H9 (cell line): Measurements from ENCODE around the gene CCDC175. TPM values are rescaled to one million over a fixed set of nuclear protein-coding genes. Genes with fewer than 3 reads are reported as not detected.

Experiments used
- DNase-seq: peaks from one replicate; pipeline ENCODE4 v3.0.0-alpha.2; 2017
- H2AFZ ChIP-seq: one replicate; pipeline ENCODE4 v1.6.1; 2013; ENCODE audit warnings: mild to moderate bottlenecking, low read length, control low read depth, moderate library complexity
- H2AK5ac ChIP-seq: 2 replicates; pipeline ENCODE4 v1.6.1; 2013; ENCODE audit warnings: low read length, control low read depth, mixed read lengths; ENCODE audit not compliant: insufficient read length
- H2BK120ac ChIP-seq: one replicate; pipeline ENCODE4 v1.6.1; 2013; ENCODE audit warnings: low read depth, mild to moderate bottlenecking, low read length, control low read depth, inconsistent platforms; ENCODE audit not compliant: poor library complexity, severe bottlenecking
- H2BK12ac ChIP-seq: 2 replicates; pipeline ENCODE4 v1.6.1; 2013; ENCODE audit warnings: low read length, control low read depth, mixed read lengths, low read depth; ENCODE audit not compliant: insufficient read length
- H2BK15ac ChIP-seq: 2 replicates; pipeline ENCODE4 v1.6.1; 2013; ENCODE audit warnings: low read depth, low read length, control low read depth
- H2BK20ac ChIP-seq: one replicate; pipeline ENCODE4 v1.6.1; 2013; ENCODE audit warnings: low read depth, mild to moderate bottlenecking, low read length, control low read depth, inconsistent platforms; ENCODE audit not compliant: poor library complexity, severe bottlenecking
- H2BK5ac ChIP-seq: 2 replicates; pipeline ENCODE4 v1.6.1; 2013; ENCODE audit warnings: low read length, control low read depth, mixed read lengths; ENCODE audit not compliant: insufficient read length
- H3K14ac ChIP-seq: 2 replicates; pipeline ENCODE4 v1.6.1; 2013; ENCODE audit warnings: low read length, control low read depth; ENCODE audit not compliant: insufficient read depth
- H3K18ac ChIP-seq: 2 replicates; pipeline ENCODE4 v1.6.1; 2013; ENCODE audit warnings: low read depth, mild to moderate bottlenecking, mixed read lengths, low read length, control low read depth; ENCODE audit not compliant: insufficient read length
- H3K23ac ChIP-seq: 2 replicates; pipeline ENCODE4 v1.6.1; 2013; ENCODE audit warnings: low read length, control low read depth, mixed read lengths, low read depth; ENCODE audit not compliant: insufficient read length
- H3K23me2 ChIP-seq: 2 replicates; pipeline ENCODE4 v1.6.1; 2013; ENCODE audit warnings: low read depth, mild to moderate bottlenecking, mixed read lengths, low read length, control low read depth; ENCODE audit not compliant: insufficient read length, poor library complexity, severe bottlenecking
- H3K27ac ChIP-seq: 2 replicates; pipeline ENCODE4 v1.5.1; 2013; ENCODE audit warnings: low read length, control low read depth, mixed read lengths, low read depth; ENCODE audit not compliant: insufficient read length
- H3K27me3 ChIP-seq: 2 replicates; pipeline ENCODE4 v1.6.1; 2013; ENCODE audit warnings: low read length, control low read depth, inconsistent platforms; ENCODE audit not compliant: insufficient read depth
- H3K4ac ChIP-seq: 2 replicates; pipeline ENCODE4 v1.6.1; 2013; ENCODE audit warnings: low read depth, mild to moderate bottlenecking, control low read depth, inconsistent platforms, low read length, moderate library complexity
- H3K4me1 ChIP-seq: 2 replicates; pipeline ENCODE4 v1.6.1; 2013; ENCODE audit warnings: low read length, control low read depth, inconsistent platforms; ENCODE audit not compliant: insufficient read depth
- H3K4me2 ChIP-seq: 2 replicates; pipeline ENCODE4 v1.6.1; 2013; ENCODE audit warnings: low read length, control low read depth, mixed read lengths; ENCODE audit not compliant: insufficient read length, insufficient read depth
- H3K56ac ChIP-seq: 2 replicates; pipeline ENCODE4 v1.6.1; 2013; ENCODE audit warnings: low read depth, mild to moderate bottlenecking, mixed read lengths, low read length, control low read depth; ENCODE audit not compliant: insufficient read length
- H3K79me1 ChIP-seq: 2 replicates; pipeline ENCODE4 v1.6.1; 2013; ENCODE audit warnings: low read depth, mild to moderate bottlenecking, moderate library complexity, low read length, control low read depth, inconsistent platforms; ENCODE audit not compliant: insufficient read depth, poor library complexity, severe bottlenecking
- H3K79me2 ChIP-seq: 2 replicates; pipeline ENCODE4 v1.6.1; 2013; ENCODE audit warnings: low read length, control low read depth, inconsistent platforms; ENCODE audit not compliant: insufficient read depth
- H3K9ac ChIP-seq: 2 replicates; pipeline ENCODE4 v1.6.1; 2013; ENCODE audit warnings: low read length, control low read depth, mixed read lengths; ENCODE audit not compliant: insufficient read length; ENCODE audit errors: extremely low read depth
- H3K9me3 ChIP-seq: one replicate; pipeline ENCODE4 v1.6.1; 2013; ENCODE audit warnings: low read depth, low read length, inconsistent platforms; ENCODE audit not compliant: control insufficient read depth
- H3T11ph ChIP-seq: one replicate; pipeline ENCODE4 v1.6.1; 2013; ENCODE audit warnings: mild to moderate bottlenecking, low read length, control low read depth, inconsistent platforms
- H4K20me1 ChIP-seq: one replicate; pipeline ENCODE4 v1.6.1; 2013; ENCODE audit not compliant: control insufficient read depth, insufficient read length, insufficient read depth
- H4K5ac ChIP-seq: 2 replicates; pipeline ENCODE4 v1.6.1; 2013; ENCODE audit warnings: low read depth, mild to moderate bottlenecking, mixed read lengths, low read length, control low read depth; ENCODE audit not compliant: insufficient read length
- H4K8ac ChIP-seq: replicated peaks from 2 replicates; pipeline ENCODE4 v1.6.1; 2013; ENCODE audit warnings: low read length, control low read depth, mixed read lengths, low read depth; ENCODE audit not compliant: insufficient read length
- H4K91ac ChIP-seq: 2 replicates; pipeline ENCODE4 v1.6.1; 2013; ENCODE audit warnings: low read depth, mild to moderate bottlenecking, moderate library complexity, mixed read lengths, low read length, control low read depth; ENCODE audit not compliant: insufficient read length
- H3K27ac Mint-ChIP-seq, 3 experiments: 2 replicates in 2 of 3; 3 replicates in 1 of 3; pipeline ENCODE4 v1.8.0; 2020 to 2021; ENCODE audit warnings: mixed read lengths in 3 of 3, mild to moderate bottlenecking in 1 of 3, moderate library complexity in 1 of 3
- H3K27me3 Mint-ChIP-seq: 2 replicates; pipeline ENCODE4 v1.8.0; 2021; ENCODE audit warnings: low read depth, mild to moderate bottlenecking, moderate library complexity, mixed read lengths
- H3K36me3 Mint-ChIP-seq, 3 experiments: 2 replicates in 2 of 3; 3 replicates in 1 of 3; pipeline ENCODE4 v1.8.0; 2020 to 2021; ENCODE audit warnings: low read depth in 3 of 3, mixed read lengths in 3 of 3; ENCODE audit not compliant: insufficient read depth in 1 of 3
- H3K4me1 Mint-ChIP-seq, 2 experiments: 2 replicates each; pipeline ENCODE4 v1.8.0; 2020; ENCODE audit warnings: mixed read lengths in 2 of 2
- H3K4me3 Mint-ChIP-seq, 2 experiments: 2 replicates in 1 of 2; 3 replicates in 1 of 2; pipeline ENCODE4 v1.8.0; 2020 to 2021; ENCODE audit warnings: mild to moderate bottlenecking in 2 of 2, mixed read lengths in 2 of 2, moderate library complexity in 1 of 2
- H3K9me3 Mint-ChIP-seq, 2 experiments: 2 replicates in 1 of 2; 3 replicates in 1 of 2; pipeline ENCODE4 v1.8.0; 2020; ENCODE audit warnings: mild to moderate bottlenecking in 2 of 2, mixed read lengths in 2 of 2, moderate library complexity in 1 of 2
- CTCF ChIP-seq: fragments of 200-600 bp; sonication (generic); conservative IDR thresholded peaks from 3 replicates; pipeline ENCODE4 v1.8.0; 2021; ENCODE audit warnings: antibody characterized with exemption, mild to moderate bottlenecking
- WGBS: extraction: QIAGEN DNeasy Blood & Tissue Kit; methylation state at CpG from one replicate; pipeline ENCODE4 v1.1.7; 2013; ENCODE audit warnings: missing lambda C conversion rate, low lambda C conversion rate, mixed read lengths; ENCODE audit not compliant: insufficient read length; ENCODE audit errors: extremely low coverage; 5-methylcytosine and 5-hydroxymethylcytosine counted together
- total RNA-seq: library from RNA; stranded (reverse); gene quantifications from 2 replicates; pipeline ENCODE4 v1.2.1, GENCODE V29; 2021

CCDC175 gene
- total RNA-seq, 1 experiment from 2014 or later = 0.09 TPM

- Histone ChIP-seq H4K5ac (no peak overlapping the region), H3K4me1 (no peaks in the 10 kb centered on the region), H2BK15ac (no peak overlapping the region), H3T11ph (no peak overlapping the region), H3K23me2 (no peaks in the 10 kb centered on the region), H3K27ac (no peak overlapping the region), H3K9ac (no peak overlapping the region), H3K79me2 (no peaks in the 10 kb centered on the region), H2AFZ (no peak overlapping the region), H3K9me3 (no peaks in the 10 kb centered on the region), H3K4me2 (no peak overlapping the region), H3K56ac (no peak overlapping the region), H3K79me1 (no peaks in the 10 kb centered on the region), H3K23ac (no peak overlapping the region), H3K4ac (no peak overlapping the region), H2BK12ac (no peak overlapping the region), H4K8ac (no peak overlapping the region), H3K18ac (no peak overlapping the region), H2AK5ac (no peak overlapping the region), H2BK5ac (no peak overlapping the region), H2BK20ac (no peak overlapping the region), H4K91ac (no peak overlapping the region), H3K14ac (no peak overlapping the region), H3K27me3 (no peaks in the 10 kb centered on the region), H2BK120ac (no peak overlapping the region), H4K20me1 (no peaks in the 10 kb centered on the region)
- H3K4me1 Mint-ChIP-seq = no peaks in the 10 kb centered on the region
- TF ChIP-seq CTCF = no peak
- H3K27me3 Mint-ChIP-seq = no peaks in the 10 kb centered on the region
- no peaks in the 10 kb centered on the region for H3K9me3 Mint-ChIP-seq
- H3K27ac Mint-ChIP-seq = no peak overlapping the region
- DNase-seq = no peak
- H3K36me3 Mint-ChIP-seq = peaks cover 5 to 24% (median 13%) of the 10 kb centered on the region in 3 experiments; a peak in 5 of 7 replicates
- H3K4me3 Mint-ChIP-seq = no peak overlapping the region
- WGBS = no CpG with 5 or more reads among the region's 3 CpGs
Measured at GRCh38 chr14:59500732-59501131, 75.9 kb downstream of the CCDC175 start.
